Neural crest cell (in vitro differentiated cells): ENCODE measurements around the gene EIF4G3. TPM values are rescaled to one million over a fixed set of nuclear protein-coding genes. Genes with fewer than 3 reads are reported as not detected.
"Not testable (repeated sequence)": the region's sequence is repeated elsewhere in the genome, so short reads cannot be mapped to it uniquely, and the experiment has no call there.

Source experiments
- DNase-seq: peaks from one replicate; pipeline ENCODE4 v3.0.0; 2021; ENCODE audit warnings: low read depth, mixed read lengths, low spot score
- H3K27ac Mint-ChIP-seq: one replicate; pipeline ENCODE4 v1.8.0; 2021; ENCODE audit warnings: mild to moderate bottlenecking, mixed read lengths; ENCODE audit not compliant: unreplicated experiment
- H3K27me3 Mint-ChIP-seq: 2 replicates; pipeline ENCODE4 v1.8.0; 2021; ENCODE audit warnings: low read depth, mild to moderate bottlenecking, mixed read lengths
- H3K36me3 Mint-ChIP-seq: 2 replicates; pipeline ENCODE4 v1.8.0; 2021; ENCODE audit warnings: low read depth, mild to moderate bottlenecking, mixed read lengths
- H3K4me1 Mint-ChIP-seq: 2 replicates; pipeline ENCODE4 v1.8.0; 2021; ENCODE audit warnings: mixed read lengths
- H3K4me3 Mint-ChIP-seq: one replicate; pipeline ENCODE4 v1.8.0; 2021; ENCODE audit warnings: mild to moderate bottlenecking, mixed read lengths
- H3K9me3 Mint-ChIP-seq: 2 replicates; pipeline ENCODE4 v1.8.0; 2021; ENCODE audit warnings: mixed read lengths
- total RNA-seq: library from RNA; stranded (reverse); gene quantifications from 2 replicates; pipeline ENCODE4 v1.2.1, GENCODE V29; 2021
- TF ChIP-seq, protein P1 (sequence below): fragments of 200-600 bp; sonication (generic); conservative IDR thresholded peaks from 2 replicates; pipeline ENCODE4 v1.5.0; 2021; ENCODE audit warnings: antibody characterized with exemption, mild to moderate bottlenecking

Gene EIF4G3
- total RNA-seq, 1 donor from 2014 or later = 97.5 TPM

DNA sequence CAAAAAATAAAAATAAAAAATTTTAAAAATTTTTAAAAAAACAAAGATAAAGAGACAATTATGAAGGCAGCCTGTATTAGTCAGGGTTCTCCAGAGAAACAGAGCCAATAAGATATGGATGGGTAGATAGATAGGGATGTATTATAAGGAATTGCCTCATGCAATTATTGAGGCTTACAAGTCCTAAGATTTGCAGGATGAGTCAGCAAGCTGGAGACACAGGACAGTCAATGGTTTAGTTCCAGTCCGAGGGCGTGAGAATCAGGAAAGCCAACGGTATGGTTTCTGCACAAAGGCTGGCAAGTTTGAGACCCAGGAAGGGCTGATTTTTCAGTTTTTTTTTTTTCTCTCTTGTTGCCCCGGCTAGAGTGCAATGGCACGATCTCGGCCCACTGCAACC lies 24.1 kb upstream of the EIF4G3 start:
- TF ChIP-seq, protein P1, sequence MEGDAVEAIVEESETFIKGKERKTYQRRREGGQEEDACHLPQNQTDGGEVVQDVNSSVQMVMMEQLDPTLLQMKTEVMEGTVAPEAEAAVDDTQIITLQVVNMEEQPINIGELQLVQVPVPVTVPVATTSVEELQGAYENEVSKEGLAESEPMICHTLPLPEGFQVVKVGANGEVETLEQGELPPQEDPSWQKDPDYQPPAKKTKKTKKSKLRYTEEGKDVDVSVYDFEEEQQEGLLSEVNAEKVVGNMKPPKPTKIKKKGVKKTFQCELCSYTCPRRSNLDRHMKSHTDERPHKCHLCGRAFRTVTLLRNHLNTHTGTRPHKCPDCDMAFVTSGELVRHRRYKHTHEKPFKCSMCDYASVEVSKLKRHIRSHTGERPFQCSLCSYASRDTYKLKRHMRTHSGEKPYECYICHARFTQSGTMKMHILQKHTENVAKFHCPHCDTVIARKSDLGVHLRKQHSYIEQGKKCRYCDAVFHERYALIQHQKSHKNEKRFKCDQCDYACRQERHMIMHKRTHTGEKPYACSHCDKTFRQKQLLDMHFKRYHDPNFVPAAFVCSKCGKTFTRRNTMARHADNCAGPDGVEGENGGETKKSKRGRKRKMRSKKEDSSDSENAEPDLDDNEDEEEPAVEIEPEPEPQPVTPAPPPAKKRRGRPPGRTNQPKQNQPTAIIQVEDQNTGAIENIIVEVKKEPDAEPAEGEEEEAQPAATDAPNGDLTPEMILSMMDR = no peak
- Mint-ChIP-seq H3K4me3 (no peak overlapping the region), H3K9me3 (no peaks in the 10 kb centered on the region), H3K27ac (no peak overlapping the region), H3K4me1 (no peaks in the 10 kb centered on the region), H3K27me3 (no peaks in the 10 kb centered on the region), H3K36me3 (no peaks in the 10 kb centered on the region)
- DNase-seq = no peak

DNA sequence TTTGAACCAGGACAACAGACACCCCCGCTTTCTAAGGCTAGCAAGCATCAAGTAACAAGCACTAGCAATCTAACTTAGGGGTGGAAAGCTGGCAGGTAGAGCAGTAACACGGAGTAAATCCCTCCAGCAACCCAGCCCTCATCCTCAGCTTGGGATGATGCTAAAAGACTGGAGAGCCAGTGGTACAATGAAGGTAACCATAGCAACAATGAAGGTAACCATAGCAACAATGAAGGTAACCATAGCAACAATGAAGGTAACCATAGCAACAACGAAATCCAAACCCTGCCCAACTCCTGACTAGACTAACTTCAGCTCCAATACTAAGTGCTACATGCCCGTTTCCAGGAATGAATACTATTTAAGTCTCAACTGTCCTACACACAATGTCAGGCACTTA lies 22.2 kb upstream of the EIF4G3 start:
- H3K4me3 Mint-ChIP-seq = no peak overlapping the region
- no peak overlapping the region for H3K27ac Mint-ChIP-seq
- H3K36me3 Mint-ChIP-seq = no peaks in the 10 kb centered on the region
- no peaks in the 10 kb centered on the region for H3K9me3 Mint-ChIP-seq
- peaks cover 6% of the 10 kb centered on the region for H3K4me1 Mint-ChIP-seq
- TF ChIP-seq, protein P1 = no peak
- DNase-seq = no peak
- H3K27me3 Mint-ChIP-seq = no peaks in the 10 kb centered on the region

DNA sequence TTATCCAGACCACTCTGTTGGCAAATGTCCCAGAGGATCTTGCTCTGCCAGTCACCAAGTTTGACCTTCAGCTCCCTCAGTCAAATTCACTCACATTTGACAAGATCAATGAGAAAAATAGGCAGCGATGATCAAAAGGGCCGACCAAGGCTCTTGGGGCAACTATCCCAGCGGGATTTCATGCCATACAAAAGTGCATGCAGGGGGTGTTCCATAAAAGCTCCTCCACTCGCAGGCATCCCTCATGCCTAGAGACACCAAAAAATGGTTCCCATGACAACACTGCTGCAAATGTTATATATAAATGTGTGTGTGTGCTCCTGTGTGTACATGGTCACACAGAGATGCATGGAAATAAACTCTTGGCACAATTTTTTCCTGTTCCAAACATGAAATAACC lies 16.2 kb upstream of the EIF4G3 start:
- H3K27me3 Mint-ChIP-seq = peaks cover 16% of the 10 kb centered on the region
- H3K27ac Mint-ChIP-seq = no peak overlapping the region
- no peaks in the 10 kb centered on the region for H3K36me3 Mint-ChIP-seq
- DNase-seq = no peak
- H3K4me1 Mint-ChIP-seq = peaks cover 17% of the 10 kb centered on the region
- no peaks in the 10 kb centered on the region for H3K9me3 Mint-ChIP-seq
- TF ChIP-seq, protein P1 = no peak
- no peak overlapping the region for H3K4me3 Mint-ChIP-seq

DNA sequence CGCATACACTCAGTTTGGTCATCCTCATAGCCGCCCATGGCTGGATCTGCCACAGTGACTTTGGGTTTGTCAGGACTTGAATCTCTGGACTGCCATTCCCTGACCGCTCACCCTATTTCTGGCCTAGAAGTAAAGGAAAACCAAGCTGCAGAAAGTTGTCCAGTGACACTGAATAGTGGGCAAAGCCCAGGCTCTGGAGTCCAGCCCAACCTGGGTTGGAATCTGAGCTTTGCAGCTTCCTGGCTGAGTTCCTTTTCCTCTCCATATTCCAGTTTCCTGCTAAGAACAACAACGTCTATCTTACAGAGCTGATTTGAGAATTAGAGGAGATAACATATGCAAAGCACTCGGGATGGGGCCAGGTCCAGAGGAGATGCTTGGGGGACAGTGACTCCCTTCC lies 15.6 kb upstream of the EIF4G3 start:
- TF ChIP-seq, protein P1 = no peak
- H3K27ac Mint-ChIP-seq = no peak overlapping the region
- no peaks in the 10 kb centered on the region for H3K36me3 Mint-ChIP-seq
- H3K27me3 Mint-ChIP-seq = peaks cover 16% of the 10 kb centered on the region
- DNase-seq = no peak
- H3K4me3 Mint-ChIP-seq = no peak overlapping the region
- H3K9me3 Mint-ChIP-seq = no peaks in the 10 kb centered on the region
- H3K4me1 Mint-ChIP-seq = peaks cover 17% of the 10 kb centered on the region

DNA sequence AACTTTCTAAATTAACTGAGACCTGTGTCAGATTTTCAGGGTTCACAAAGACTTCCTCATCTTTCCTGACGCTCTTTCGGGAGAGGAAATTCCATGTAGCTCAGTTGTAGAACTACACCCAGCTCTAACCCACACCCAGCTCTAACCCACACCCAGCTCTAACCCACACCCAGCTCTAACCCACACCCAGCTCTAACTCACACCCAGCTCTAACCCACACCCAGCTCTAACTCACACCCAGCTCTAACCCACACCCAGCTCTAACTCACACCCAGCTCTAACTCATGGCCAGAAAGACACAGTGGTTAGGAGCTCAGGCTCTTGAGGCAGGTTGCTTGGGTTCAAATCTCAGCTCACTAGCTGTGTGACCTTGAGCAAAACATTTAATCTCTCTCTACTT lies 14.1 kb upstream of the EIF4G3 start:
- not testable (repeated sequence) for H3K27ac Mint-ChIP-seq
- H3K4me1 Mint-ChIP-seq = peaks cover 17% of the 10 kb centered on the region
- peaks cover 16% of the 10 kb centered on the region for H3K27me3 Mint-ChIP-seq

DNA sequence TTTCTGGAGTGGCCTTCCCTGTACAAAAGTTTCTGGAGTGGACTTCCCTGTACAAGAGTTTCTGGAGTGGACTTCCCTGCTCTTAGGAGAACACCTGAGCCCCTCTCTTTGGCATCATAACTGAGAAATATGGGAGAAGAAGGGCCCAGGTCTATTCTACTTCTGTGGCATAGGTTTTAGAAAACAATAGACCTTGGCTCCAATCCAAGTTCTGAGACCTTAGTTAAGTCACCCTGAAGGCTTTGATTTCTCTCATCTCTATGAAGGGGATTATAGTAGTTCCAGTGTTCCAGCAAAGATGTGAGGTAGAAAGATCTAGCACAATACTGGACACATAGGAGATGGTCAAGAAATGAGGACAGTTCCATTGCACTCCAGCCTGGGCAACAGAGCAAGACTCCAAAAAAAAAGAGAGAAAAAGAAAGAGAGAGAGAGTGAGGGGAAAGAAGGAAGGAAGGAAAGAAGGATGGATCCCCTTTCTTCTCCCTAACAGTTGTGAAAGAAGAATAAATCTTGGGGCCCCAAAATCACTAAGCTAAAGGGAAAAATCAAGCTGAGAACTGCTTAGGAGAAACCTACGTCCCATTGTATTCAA lies 13.3 kb upstream of the EIF4G3 start:
- DNase-seq = no peak
- TF ChIP-seq, protein P1 = no peak
- Mint-ChIP-seq H3K4me3 (no peak overlapping the region), H3K27me3 (peaks cover 16% of the 10 kb centered on the region), H3K9me3 (no peaks in the 10 kb centered on the region), H3K36me3 (no peaks in the 10 kb centered on the region), H3K27ac (no peak overlapping the region), H3K4me1 (peaks cover 13% of the 10 kb centered on the region)

More for the DNA sequence above, 14.1 kb upstream of the EIF4G3 start:
- DNase-seq, H3K9me3 Mint-ChIP-seq, H3K36me3 Mint-ChIP-seq, H3K4me3 Mint-ChIP-seq: not testable (repeated sequence)
